ENCODE results near the gene NEUROG1. TPM values are rescaled to one million over a fixed set of nuclear protein-coding genes. Genes with fewer than 3 reads are reported as not detected.
A peak's percentile ranks its signal among the peaks of the same experiment; 100 is the strongest.

Gene NEUROG1
- total RNA-seq, 3 donors from 2014 or later (not counting 1 experiment from before 2014, with no cell fraction given): not detected

GRCh38 chr5:135492319-135492626 lies 43.5 kb downstream of the NEUROG1 start:
- Mint-ChIP-seq H3K36me3 (no peaks in the 10 kb centered on the region), H3K4me3 (no peak overlapping the region), H3K9me3 (no peaks in the 10 kb centered on the region), H3K27me3 (ENCODE audit: low read depth in 2 of 2) (peaks cover 51 to 56% of the 10 kb centered on the region in 2 donors), H3K4me1 (peaks cover 0 to 5% of the 10 kb centered on the region in 2 donors), H3K27ac (no peak overlapping the region)
- DNase-seq (peak in 1 of 2 donors; percentile 5), ATAC-seq (no peak)
- no peak for TF ChIP-seq CTCF (IDR thresholded peaks at IDR 0.05)
- no peaks in the 10 kb centered on the region for H3K4me1 ChIP-seq (ENCODE audit: control insufficient read depth, insufficient read depth, low read length)
- no peaks in the 10 kb centered on the region for H3K36me3 ChIP-seq (ENCODE audit: control insufficient read depth, insufficient read depth, low read length)
- 78% methylated on average over 3 of the region's 3 CpGs for WGBS (ENCODE audit: insufficient coverage)
- no peaks in the 10 kb centered on the region for H3K9me3 ChIP-seq (ENCODE audit: control insufficient read depth, insufficient read depth, low read length)
- intact Hi-C loops (cut with micrococcal nuclease): no loop called here
- H3K27ac ChIP-seq (ENCODE audit: low read length): no peak overlapping the region
- H3K27me3 ChIP-seq (ENCODE audit: control insufficient read depth, insufficient read depth, low read length): peaks cover 27% of the 10 kb centered on the region
- no peak overlapping the region for H3K4me3 ChIP-seq (ENCODE audit: low read length)

GRCh38 chr5:135491552-135492318 lies 44.0 kb downstream of the NEUROG1 start:
- H3K4me1 ChIP-seq (ENCODE audit: control insufficient read depth, insufficient read depth, low read length): no peaks in the 10 kb centered on the region
- no peak for TF ChIP-seq CTCF (IDR thresholded peaks at IDR 0.05)
- no peaks in the 10 kb centered on the region for H3K9me3 Mint-ChIP-seq
- H3K36me3 Mint-ChIP-seq: no peaks in the 10 kb centered on the region
- no peak overlapping the region for H3K4me3 ChIP-seq (ENCODE audit: low read length)
- no peak overlapping the region for H3K4me3 Mint-ChIP-seq
- H3K27ac Mint-ChIP-seq: no peak overlapping the region
- H3K9me3 ChIP-seq (ENCODE audit: control insufficient read depth, insufficient read depth, low read length): no peaks in the 10 kb centered on the region
- H3K27me3 Mint-ChIP-seq (ENCODE audit: low read depth in 2 of 2): peaks cover 53 to 57% of the 10 kb centered on the region in 2 donors
- intact Hi-C loops (cut with micrococcal nuclease): no loop called here
- H3K4me1 Mint-ChIP-seq: peaks cover 0 to 5% of the 10 kb centered on the region in 2 donors
- 17% methylated on average over 40 of the region's 40 CpGs for WGBS (ENCODE audit: insufficient coverage)
- ATAC-seq (no peak), DNase-seq (no peak)
- H3K27me3 ChIP-seq (ENCODE audit: control insufficient read depth, insufficient read depth, low read length): peaks cover 27% of the 10 kb centered on the region
- H3K27ac ChIP-seq (ENCODE audit: low read length): no peak overlapping the region
- H3K36me3 ChIP-seq (ENCODE audit: control insufficient read depth, insufficient read depth, low read length): no peaks in the 10 kb centered on the region

DNA sequence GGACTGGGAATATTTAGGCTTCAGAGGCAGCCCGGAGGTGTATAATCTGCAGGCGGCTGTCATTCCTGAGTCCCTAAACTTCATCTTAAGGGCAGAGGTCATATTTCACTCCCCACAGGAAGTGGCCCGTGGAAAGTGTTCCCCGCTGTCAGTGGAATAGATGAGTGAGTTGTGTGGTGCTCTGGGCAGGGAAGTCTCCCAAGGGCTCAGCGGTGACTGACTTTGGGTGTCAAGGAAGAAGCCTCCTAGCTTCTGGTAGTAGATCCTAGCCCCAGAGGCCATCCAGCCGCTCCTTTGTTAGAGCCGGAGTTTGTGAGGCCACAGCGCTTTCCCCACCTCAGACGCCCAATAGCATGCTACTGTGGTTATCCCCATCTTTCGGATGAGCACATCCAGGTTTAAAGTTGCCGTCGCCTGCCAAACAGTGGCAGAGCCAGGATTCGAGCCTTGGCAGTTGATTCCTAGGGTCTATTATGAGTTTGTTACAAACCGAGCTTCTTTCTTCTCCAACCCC lies 44.7 kb downstream of the NEUROG1 start:
- Histone ChIP-seq H3K27me3 (ENCODE audit: control insufficient read depth, insufficient read depth, low read length) (peaks cover 27% of the 10 kb centered on the region), H3K4me3 (ENCODE audit: low read length) (no peak overlapping the region), H3K27ac (ENCODE audit: low read length) (no peak overlapping the region), H3K4me1 (ENCODE audit: control insufficient read depth, insufficient read depth, low read length) (no peaks in the 10 kb centered on the region), H3K36me3 (ENCODE audit: control insufficient read depth, insufficient read depth, low read length) (no peaks in the 10 kb centered on the region), H3K9me3 (ENCODE audit: control insufficient read depth, insufficient read depth, low read length) (no peaks in the 10 kb centered on the region)
- ATAC-seq (no peak), DNase-seq (no peak)
- intact Hi-C loops (cut with micrococcal nuclease): no loop called here
- H3K9me3 Mint-ChIP-seq: no peaks in the 10 kb centered on the region
- no peak overlapping the region for H3K27ac Mint-ChIP-seq
- WGBS (ENCODE audit: insufficient coverage): 18% methylated on average over 13 of the region's 14 CpGs
- no peak overlapping the region for H3K4me3 Mint-ChIP-seq
- no peak for TF ChIP-seq CTCF (IDR thresholded peaks at IDR 0.05)
- H3K36me3 Mint-ChIP-seq: no peaks in the 10 kb centered on the region
- peaks cover 0 to 5% of the 10 kb centered on the region in 2 donors for H3K4me1 Mint-ChIP-seq
- peaks cover 58 to 61% of the 10 kb centered on the region in 2 donors for H3K27me3 Mint-ChIP-seq (ENCODE audit: low read depth in 2 of 2)

Data from natural killer cell (primary cell).